DMS 273 treated with DMSO at 0.1 percent for 48 hours (cell line): ENCODE data around the gene CFAP73.
A peak's percentile ranks its signal among the peaks of the same experiment; 100 is the strongest.

Experiments used
- DNase-seq: peaks from one replicate; lab custom pipeline; 2025; lab: John Stamatoyannopoulos, UW

CFAP73 gene

GRCh38 chr12:113142173-113142885 is 7.2 kb upstream of the CFAP73 start:
- DNase-seq, result no peak

DNA sequence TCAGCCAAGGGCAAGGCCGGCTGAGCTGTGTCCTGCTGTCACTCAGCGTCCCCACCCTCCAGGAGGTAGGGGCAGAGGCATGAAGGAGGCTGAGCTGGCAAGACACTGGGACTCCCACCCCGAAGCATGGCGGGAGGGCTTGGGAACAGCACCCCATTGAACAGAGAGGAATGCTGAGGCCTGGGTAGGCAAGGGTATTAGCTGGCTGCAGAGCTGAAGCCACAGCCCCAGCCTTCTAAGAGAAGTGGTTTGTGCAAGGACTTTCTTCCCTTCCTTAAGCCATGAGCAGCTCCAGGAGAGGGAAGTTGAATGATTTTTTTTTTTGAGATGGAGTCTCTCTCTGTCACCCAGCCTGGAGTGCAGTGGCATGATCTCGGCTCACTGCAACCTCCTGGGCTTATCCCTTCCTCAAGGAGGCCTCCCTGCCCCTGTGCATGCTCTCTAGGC is 6.6 kb upstream of the CFAP73 start:
- DNase-seq, result no peak

DNA sequence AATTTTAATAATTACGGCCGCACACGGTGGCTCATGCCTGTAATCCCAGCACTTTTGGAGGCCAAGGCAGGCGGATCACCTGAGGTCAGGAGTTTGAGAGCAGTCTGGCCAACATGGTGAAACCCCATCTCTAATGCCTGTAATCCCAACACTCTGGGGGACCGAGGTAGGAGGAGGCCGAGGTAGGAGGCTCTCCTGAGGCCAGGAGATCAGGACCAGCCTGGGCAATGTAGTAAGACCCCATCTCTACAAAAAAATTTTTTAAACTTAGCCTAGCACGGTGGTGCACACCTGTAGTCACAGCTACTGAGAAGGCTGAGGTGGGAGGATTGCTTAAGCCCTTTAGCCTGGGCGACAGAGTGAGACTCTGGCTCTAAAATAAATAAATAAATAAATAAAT is 5.6 kb upstream of the CFAP73 start:
- DNase-seq, result no peak

DNA sequence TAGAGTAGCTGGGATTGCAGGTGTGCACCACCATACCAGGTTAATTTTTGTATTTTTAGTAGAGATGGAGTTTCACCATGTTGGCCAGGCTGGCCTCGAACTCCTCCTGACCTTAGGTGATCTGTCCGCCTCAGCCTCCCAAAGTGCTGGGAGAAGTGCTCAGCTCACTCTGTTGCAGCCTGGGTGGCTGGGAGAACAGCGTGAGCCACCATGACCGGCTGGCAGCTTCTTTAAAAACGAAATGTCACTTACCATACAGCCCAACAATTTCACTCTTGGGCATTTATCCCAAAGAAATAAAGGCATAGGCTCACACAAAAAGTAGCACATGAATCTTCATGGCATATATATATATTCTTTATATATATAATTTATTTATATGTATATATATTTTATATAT is 4.7 kb upstream of the CFAP73 start:
- no peak for DNase-seq

DNA sequence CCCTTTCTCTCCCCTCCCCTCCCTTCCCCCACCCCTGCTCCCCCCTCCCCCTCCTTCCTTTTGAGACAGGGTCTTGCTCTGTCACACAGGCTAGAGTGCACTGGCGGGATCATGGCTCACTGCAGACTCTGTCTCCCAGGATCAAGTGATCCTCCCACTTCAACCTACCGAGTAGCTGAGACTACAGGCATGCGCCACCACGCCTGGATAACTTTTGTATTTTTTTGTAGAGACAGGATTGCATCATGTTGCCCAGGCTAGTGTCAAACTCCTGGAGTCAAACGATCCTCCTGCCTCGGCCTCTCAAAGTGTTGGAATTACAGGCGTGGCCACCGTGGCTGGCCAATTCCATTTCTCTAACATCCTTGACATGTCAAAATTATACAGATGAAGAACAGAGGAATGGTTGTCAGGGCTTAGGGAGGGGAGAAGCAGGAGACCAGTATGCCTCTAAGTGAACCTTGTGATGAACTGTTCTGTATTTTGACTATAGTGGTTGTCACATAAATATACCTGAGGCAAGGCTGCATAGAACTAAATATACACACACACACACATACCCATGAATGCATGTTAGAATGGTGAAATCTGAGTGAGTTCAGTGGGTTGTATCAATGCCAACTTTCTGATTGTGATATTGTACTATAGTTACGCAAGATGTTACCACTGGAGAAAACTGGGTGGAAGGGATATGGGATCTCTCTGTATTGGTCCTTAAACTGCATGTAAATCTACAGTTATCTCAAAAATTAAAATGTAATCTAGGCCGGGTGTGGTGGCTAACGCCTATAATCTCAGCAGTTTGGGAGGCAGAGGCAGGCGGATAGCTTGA is 3.6 kb upstream of the CFAP73 start:
- no peak for DNase-seq

GRCh38 chr12:113146999-113147398 is 2.5 kb upstream of the CFAP73 start:
- DNase-seq, result no peak

DNA sequence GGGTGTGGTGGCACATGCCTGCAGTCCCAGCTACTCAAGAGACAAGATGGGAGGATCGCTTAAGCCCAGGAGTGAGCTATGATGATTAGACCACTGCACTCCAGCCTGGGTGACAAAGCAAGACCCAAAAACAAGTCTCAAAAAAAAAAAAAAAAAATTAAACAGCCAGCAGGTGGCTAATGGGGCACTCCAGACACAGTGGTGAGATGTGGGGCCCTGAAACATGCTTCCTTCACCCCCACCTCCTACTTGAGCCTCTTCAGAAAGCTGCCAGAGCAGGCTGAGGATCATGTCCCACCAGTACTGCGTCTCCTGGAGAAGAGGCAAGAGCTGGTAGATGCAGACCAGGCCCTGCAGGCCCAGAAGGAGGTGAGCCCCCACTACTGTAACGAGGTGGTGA is 2.1 kb downstream of the CFAP73 start:
- no peak for DNase-seq

GRCh38 chr12:113152196-113152834 is 2.8 kb downstream of the CFAP73 start:
- DNase-seq, result no peak

GRCh38 chr12:113152835-113153814 is 3.6 kb downstream of the CFAP73 start:
- peak; percentile 38 for DNase-seq

DNA sequence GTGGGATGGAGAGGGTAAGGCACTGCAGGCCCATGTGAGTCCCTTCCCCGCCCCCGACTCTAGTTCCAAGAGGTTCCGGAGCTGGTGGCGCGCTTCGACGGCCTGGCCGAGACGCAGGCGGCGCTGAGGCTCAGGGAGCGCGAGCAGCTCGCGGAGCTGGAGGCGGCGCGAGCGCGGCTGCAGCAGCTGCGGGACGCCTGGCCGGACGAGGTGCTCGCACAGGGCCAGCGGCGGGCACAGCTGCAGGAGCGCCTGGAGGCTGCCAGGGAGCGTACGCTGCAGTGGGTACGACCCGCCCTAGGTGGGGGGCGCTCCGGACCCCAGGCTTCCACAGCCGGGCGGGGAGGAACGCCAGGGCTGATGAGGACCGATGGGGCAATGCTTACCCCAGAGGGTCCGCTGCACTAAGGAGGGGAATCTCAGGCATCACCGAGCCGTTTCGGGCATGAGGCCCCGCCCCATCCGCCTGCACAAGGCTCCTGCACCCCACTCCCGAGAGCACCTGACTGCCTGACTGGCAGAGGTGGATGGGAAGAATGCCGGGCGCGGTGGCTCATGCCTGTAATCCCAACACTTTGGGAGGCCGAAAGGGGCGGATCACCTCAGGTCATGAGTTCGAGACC is 4.9 kb downstream of the CFAP73 start:
- DNase-seq, result no peak

DNA sequence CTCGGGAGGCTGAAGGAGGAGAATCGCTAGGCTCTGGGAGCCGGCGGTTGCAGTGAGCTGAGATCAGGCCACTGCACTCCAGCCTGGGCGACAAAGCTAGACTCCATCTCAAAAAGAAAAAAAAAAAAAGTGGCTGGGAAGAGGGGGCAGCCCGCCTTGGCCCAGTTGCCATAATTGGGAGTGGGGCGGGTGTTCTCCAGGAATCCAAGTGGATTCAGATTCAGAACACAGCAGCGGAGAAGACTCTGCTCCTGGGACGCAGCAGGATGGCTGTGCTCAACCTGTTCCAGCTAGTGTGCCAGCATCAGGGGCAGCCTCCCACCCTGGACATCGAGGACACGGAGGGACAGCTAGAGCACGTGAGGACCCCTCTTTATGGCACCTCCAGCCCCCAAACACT is 5.5 kb downstream of the CFAP73 start:
- no peak for DNase-seq

GRCh38 chr12:113155646-113156045 is 6.1 kb downstream of the CFAP73 start:
- no peak for DNase-seq

- DNase-seq, result no peak
These were observed 7.8 kb downstream of the CFAP73 start for GRCh38 chr12:113157218-113157859.

DNA sequence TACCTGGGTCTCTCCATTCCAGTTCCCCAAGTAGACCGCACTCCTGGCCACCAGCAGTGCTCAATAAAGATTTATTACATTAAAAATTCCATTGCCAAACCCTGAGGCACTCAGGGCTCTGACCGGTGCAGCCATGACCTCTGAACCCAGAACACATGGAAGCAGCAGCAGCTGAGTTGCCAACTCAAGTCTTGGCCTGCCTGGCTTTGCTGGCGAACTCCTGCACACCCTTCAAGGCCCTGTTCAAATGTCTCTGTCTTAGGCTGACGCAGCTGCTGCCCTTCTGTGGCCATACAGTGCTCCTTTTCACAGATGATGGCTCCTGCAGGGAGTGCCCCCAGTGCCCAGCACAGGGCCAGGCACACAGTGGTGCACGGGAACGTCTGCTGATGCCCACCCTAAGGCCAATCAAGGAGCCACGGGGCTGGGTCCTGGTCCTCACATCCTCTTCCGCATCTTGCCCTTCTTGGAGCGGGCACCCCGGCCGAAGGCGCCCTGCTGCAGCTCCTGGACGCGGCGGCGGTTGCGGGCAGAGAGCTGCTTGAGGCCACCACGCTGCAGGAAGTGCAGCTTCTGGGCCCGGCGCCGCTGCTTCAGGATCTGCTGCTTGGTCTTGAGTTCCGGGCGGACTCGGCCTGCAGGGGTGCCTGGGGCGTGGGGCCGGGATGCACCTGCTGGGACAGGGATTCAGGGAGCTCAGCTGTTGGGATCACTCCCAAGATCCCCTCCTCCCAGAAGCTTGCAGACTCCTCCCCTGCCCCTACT is 9.1 kb downstream of the CFAP73 start:
- no peak for DNase-seq

DNA sequence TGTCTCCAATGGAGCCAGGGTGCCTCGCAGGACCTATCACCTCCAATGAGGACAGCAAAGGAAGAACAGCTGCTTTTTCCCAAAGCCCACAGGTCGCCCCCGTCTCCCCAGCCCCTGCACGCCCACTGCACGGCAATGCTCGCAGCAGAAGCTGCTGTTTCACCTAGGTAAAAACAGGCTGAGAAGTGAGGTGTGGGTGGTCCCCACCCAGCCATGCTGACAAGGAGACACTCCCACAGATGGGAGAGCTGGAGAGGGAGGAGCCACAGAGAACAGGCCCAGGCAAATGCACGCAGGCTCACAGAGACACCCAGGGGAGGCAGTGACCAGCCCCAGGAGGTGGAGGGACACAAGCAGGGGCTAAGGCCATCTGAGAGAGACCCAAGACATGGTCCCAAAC is 10.4 kb downstream of the CFAP73 start:
- no peak for DNase-seq

DNA sequence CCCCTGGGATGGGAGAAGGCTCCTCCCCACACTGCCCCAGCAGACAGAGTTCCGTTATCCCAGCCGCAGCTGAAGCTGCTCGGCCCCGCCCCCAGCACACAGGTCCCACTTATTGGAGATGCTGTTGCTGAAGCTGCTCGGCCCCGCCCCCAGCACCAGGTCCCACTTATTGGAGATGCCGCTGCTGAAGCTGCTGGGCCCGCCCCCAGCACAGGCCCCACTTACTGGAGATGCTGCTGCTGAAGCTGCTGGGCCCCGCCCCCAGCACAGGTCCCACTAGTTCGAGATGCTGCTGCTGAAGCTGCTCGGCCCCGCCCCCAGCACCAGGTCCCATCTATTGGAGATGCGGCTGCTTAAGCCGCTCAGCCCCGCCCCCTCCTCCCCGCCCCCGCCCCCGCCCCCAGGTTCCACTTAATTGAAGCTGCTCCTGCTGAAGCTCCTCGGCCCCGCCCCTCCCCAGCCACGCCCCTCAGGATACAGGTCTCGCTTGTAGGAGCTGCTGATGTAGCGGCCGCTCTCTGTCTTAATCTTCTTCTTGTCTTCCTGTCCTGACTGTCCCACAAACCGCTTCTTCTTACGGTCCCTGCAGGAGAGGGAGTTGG is 12.0 kb downstream of the CFAP73 start:
- no peak for DNase-seq

- no peak for DNase-seq
These were observed 12.8 kb downstream of the CFAP73 start for GRCh38 chr12:113162102-113163029.

- DNase-seq, result no peak
These were observed 13.5 kb downstream of the CFAP73 start for GRCh38 chr12:113163030-113163360.

- DNase-seq, result no peak
These were observed 14.5 kb downstream of the CFAP73 start for GRCh38 chr12:113164014-113164413.
